Neural cell (in vitro differentiated cells): ENCODE results near the gene SPSB4. TPM values are rescaled to one million over a fixed set of nuclear protein-coding genes. Genes with fewer than 3 reads are reported as not detected.

Experiments
- H2AFZ ChIP-seq: fragments of 200-600, 300-800 bp; sonication (generic), shearing (Covaris generic); 2 replicates; pipeline ENCODE4 v1.6.0; 2014; ENCODE audit warnings: low read depth, mild to moderate bottlenecking, antibody characterized with exemption, low read length, moderate library complexity
- H3F3A ChIP-seq: fragments of 200-600 bp; shearing (Covaris generic); 2 replicates; pipeline ENCODE4 v1.6.1; 2016; ENCODE audit warnings: mild to moderate bottlenecking, moderate library complexity, mixed read lengths, antibody characterized with exemption, low read length; ENCODE audit not compliant: insufficient read depth, poor library complexity, severe bottlenecking
- H3K27ac ChIP-seq: fragments of 200-600, 300-800 bp; sonication (generic), shearing (Covaris generic); 2 replicates; pipeline ENCODE4 v1.5.1; 2014; ENCODE audit warnings: mild to moderate bottlenecking, low read length, moderate library complexity
- H3K27me3 ChIP-seq: fragments of 300-800, 200-600 bp; sonication (generic), shearing (Covaris generic); 2 replicates; pipeline ENCODE4 v1.6.0; 2014; ENCODE audit warnings: mild to moderate bottlenecking, low read depth, low read length, moderate library complexity; ENCODE audit not compliant: insufficient read depth
- H3K36me3 ChIP-seq: fragments of 300-800, 200-600 bp; sonication (generic), shearing (Covaris generic); 2 replicates; pipeline ENCODE4 v1.5.1; 2014; ENCODE audit warnings: mild to moderate bottlenecking, antibody characterized with exemption, low read length, moderate library complexity; ENCODE audit not compliant: insufficient read depth
- H3K4me2 ChIP-seq: fragments of 300-800, 200-600 bp; sonication (generic), shearing (Covaris generic); 2 replicates; pipeline ENCODE4 v1.6.0; 2014; ENCODE audit warnings: mild to moderate bottlenecking, low read length
- H3K4me3 ChIP-seq: fragments of 300-800, 200-600 bp; sonication (generic), shearing (Covaris generic); 2 replicates; pipeline ENCODE4 v1.5.1; 2014; ENCODE audit warnings: mild to moderate bottlenecking, low read length, moderate library complexity
- H3K79me2 ChIP-seq: fragments of 200-600 bp; shearing (Covaris generic); replicated peaks from 2 replicates; pipeline ENCODE4 v1.6.0; 2014; ENCODE audit warnings: mild to moderate bottlenecking, low read length, moderate library complexity; ENCODE audit not compliant: insufficient read depth
- H3K9ac ChIP-seq: fragments of 300-800, 200-600 bp; sonication (generic), shearing (Covaris generic); 2 replicates; pipeline ENCODE4 v1.6.1; 2016; ENCODE audit warnings: mild to moderate bottlenecking, low read length, mixed read lengths
- H3K9me2 ChIP-seq: fragments of 200-600 bp; shearing (Covaris generic); 2 replicates; pipeline ENCODE4 v1.6.1; 2016; ENCODE audit warnings: mild to moderate bottlenecking, low read length, mixed read lengths; ENCODE audit not compliant: insufficient read depth
- H3K9me3 ChIP-seq: fragments of 200-600, 300-800 bp; sonication (generic), shearing (Covaris generic); 2 replicates; pipeline ENCODE4 v1.6.1; 2016; ENCODE audit warnings: mild to moderate bottlenecking, mixed run types, low read length, moderate library complexity, mixed read lengths
- H4K20me1 ChIP-seq: fragments of 200-600 bp; shearing (Covaris generic); 2 replicates; pipeline ENCODE4 v1.6.1; 2016; ENCODE audit warnings: mild to moderate bottlenecking, mixed run types; ENCODE audit not compliant: insufficient read depth
- EP300 ChIP-seq: fragments of 450-650 bp; conservative IDR thresholded peaks from 2 replicates; pipeline ENCODE4 v1.6.1; 2014; ENCODE audit warnings: antibody characterized with exemption, mild to moderate bottlenecking, moderate library complexity; ENCODE audit not compliant: poor library complexity, severe bottlenecking
- EZH2 ChIP-seq: fragments of 200-600, 300-800 bp; shearing (Covaris generic), sonication (generic); IDR thresholded peaks from 2 replicates; pipeline ENCODE4 v1.6.1; 2014; ENCODE audit warnings: antibody characterized with exemption, low read length, borderline replicate concordance, mild to moderate bottlenecking; ENCODE audit not compliant: insufficient read depth, poor library complexity, severe bottlenecking
- MXI1 ChIP-seq: fragments of 450-650 bp; conservative IDR thresholded peaks from 2 replicates; pipeline ENCODE4 v1.6.1; 2014; ENCODE audit warnings: antibody characterized with exemption, mild to moderate bottlenecking; ENCODE audit not compliant: poor library complexity, severe bottlenecking
- POLR2AphosphoS5 ChIP-seq: IDR thresholded peaks from 2 replicates; pipeline ENCODE4 v1.6.1; 2012
- SMC3 ChIP-seq: fragments of 450-650 bp; conservative IDR thresholded peaks from 2 replicates; pipeline ENCODE4 v1.6.1; 2014; ENCODE audit warnings: antibody characterized with exemption, mild to moderate bottlenecking, moderate library complexity; ENCODE audit not compliant: poor library complexity
- polyA plus RNA-seq: library from polyadenylated mRNA; depleted of rRNA; stranded (reverse); fragments of >200 nt; gene quantifications from 2 replicates; pipeline ENCODE4 v1.2.3, GENCODE V29; 2014
- TF ChIP-seq, protein P1 (sequence below): IDR thresholded peaks from 2 replicates; pipeline ENCODE4 v1.6.1; 2012; ENCODE audit warnings: borderline replicate concordance
- TF ChIP-seq, protein P2 (sequence below): fragments of 450-650 bp; IDR thresholded peaks from 2 replicates; pipeline ENCODE4 v1.5.1; 2014; ENCODE audit warnings: antibody characterized with exemption, mild to moderate bottlenecking, moderate library complexity; ENCODE audit not compliant: poor library complexity, severe bottlenecking

The SPSB4 gene
- polyA plus RNA-seq, 1 donor from 2014 or later: 6.1 TPM

DNA sequence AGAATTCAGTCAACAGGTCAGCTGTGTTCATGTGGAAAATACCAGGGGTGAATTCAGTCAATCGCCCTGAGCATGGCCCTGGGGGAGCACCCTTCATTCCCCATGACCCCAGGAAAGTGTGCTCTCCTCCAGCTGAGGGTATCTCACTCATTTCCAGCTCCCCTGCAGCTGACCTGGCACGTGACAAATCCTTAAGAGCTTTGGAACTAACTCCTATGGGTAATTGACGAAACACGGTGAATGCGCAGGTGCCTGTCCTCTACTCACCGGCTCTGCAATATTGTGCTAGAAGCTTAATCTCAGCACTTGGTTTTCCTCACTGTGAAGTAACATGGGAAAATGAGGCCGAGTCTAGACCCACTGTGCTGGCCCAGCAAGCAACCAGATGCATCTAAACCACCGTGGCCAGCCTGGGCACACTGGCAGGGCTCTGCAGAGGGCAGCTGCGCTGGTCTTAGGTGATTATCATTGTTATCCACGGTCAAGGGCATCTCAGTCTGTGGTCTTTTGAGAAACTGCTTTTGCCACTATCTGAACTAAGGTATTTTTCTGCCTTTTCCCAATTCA, 63.1 kb downstream of the SPSB4 start:
- no peaks in the 10 kb centered on the region for H3K27me3 ChIP-seq
- TF ChIP-seq EP300: no peak

DNA sequence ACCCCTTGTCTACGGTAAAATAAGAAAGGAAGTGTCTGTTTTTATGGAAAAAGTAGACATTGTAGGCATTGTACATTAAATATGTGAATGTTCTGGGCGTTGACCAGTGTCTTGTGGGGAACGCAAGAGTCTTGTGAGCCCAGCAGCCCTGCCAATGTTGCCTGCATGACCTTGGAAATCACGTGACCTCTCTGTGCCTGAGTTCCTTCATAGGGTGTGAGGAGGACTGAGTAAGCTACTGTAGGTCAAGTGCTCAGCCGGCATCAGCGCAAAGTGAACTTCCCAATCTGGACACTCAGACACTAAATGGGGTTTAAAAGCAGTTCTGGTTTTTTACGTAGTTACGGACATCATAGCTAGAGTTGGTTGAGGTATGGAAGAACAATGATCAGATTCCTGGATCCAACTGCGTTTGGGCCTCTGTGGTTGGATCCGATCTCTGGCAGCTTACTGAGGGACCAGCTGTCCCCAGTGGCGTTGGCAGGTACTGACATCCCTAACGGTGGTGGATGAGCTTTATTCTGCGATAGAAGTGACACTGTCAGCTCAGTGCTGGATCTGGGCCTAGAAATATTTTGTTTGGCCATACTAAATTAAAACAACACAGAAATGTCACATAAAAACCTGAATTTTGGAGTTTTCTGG, 63.8 kb downstream of the SPSB4 start:
- H3K9ac ChIP-seq: no peak overlapping the region
- no peaks in the 10 kb centered on the region for H3K9me3 ChIP-seq
- no peaks in the 10 kb centered on the region for H4K20me1 ChIP-seq
- TF ChIP-seq, protein P1, sequence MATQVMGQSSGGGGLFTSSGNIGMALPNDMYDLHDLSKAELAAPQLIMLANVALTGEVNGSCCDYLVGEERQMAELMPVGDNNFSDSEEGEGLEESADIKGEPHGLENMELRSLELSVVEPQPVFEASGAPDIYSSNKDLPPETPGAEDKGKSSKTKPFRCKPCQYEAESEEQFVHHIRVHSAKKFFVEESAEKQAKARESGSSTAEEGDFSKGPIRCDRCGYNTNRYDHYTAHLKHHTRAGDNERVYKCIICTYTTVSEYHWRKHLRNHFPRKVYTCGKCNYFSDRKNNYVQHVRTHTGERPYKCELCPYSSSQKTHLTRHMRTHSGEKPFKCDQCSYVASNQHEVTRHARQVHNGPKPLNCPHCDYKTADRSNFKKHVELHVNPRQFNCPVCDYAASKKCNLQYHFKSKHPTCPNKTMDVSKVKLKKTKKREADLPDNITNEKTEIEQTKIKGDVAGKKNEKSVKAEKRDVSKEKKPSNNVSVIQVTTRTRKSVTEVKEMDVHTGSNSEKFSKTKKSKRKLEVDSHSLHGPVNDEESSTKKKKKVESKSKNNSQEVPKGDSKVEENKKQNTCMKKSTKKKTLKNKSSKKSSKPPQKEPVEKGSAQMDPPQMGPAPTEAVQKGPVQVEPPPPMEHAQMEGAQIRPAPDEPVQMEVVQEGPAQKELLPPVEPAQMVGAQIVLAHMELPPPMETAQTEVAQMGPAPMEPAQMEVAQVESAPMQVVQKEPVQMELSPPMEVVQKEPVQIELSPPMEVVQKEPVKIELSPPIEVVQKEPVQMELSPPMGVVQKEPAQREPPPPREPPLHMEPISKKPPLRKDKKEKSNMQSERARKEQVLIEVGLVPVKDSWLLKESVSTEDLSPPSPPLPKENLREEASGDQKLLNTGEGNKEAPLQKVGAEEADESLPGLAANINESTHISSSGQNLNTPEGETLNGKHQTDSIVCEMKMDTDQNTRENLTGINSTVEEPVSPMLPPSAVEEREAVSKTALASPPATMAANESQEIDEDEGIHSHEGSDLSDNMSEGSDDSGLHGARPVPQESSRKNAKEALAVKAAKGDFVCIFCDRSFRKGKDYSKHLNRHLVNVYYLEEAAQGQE: no peak
- TF ChIP-seq SMC3 (no peak), EZH2 (no peak), MXI1 (no peak), POLR2AphosphoS5 (no peak)
- TF ChIP-seq, protein P2, sequence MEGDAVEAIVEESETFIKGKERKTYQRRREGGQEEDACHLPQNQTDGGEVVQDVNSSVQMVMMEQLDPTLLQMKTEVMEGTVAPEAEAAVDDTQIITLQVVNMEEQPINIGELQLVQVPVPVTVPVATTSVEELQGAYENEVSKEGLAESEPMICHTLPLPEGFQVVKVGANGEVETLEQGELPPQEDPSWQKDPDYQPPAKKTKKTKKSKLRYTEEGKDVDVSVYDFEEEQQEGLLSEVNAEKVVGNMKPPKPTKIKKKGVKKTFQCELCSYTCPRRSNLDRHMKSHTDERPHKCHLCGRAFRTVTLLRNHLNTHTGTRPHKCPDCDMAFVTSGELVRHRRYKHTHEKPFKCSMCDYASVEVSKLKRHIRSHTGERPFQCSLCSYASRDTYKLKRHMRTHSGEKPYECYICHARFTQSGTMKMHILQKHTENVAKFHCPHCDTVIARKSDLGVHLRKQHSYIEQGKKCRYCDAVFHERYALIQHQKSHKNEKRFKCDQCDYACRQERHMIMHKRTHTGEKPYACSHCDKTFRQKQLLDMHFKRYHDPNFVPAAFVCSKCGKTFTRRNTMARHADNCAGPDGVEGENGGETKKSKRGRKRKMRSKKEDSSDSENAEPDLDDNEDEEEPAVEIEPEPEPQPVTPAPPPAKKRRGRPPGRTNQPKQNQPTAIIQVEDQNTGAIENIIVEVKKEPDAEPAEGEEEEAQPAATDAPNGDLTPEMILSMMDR: peak; percentile 23
- no peaks in the 10 kb centered on the region for H3K79me2 ChIP-seq
- H3F3A ChIP-seq: no peaks in the 10 kb centered on the region
- no peaks in the 10 kb centered on the region for H3K27me3 ChIP-seq
- H3K36me3 ChIP-seq: no peaks in the 10 kb centered on the region
- no peak overlapping the region for H2AFZ ChIP-seq
- no peak overlapping the region for H3K4me3 ChIP-seq
- H3K27ac ChIP-seq: no peak overlapping the region
- H3K9me2 ChIP-seq: no peaks in the 10 kb centered on the region
- no peak overlapping the region for H3K4me2 ChIP-seq

More for the DNA sequence above, 63.1 kb downstream of the SPSB4 start:
- H3K27ac ChIP-seq: no peak overlapping the region
- H3K9ac ChIP-seq: no peak overlapping the region
- H3K9me2 ChIP-seq: no peaks in the 10 kb centered on the region
- no peak overlapping the region for H2AFZ ChIP-seq
- no peaks in the 10 kb centered on the region for H3K9me3 ChIP-seq
- H4K20me1 ChIP-seq: no peaks in the 10 kb centered on the region
- no peaks in the 10 kb centered on the region for H3K36me3 ChIP-seq
- H3F3A ChIP-seq: no peaks in the 10 kb centered on the region
- H3K4me3 ChIP-seq: no peak overlapping the region
- H3K79me2 ChIP-seq: no peaks in the 10 kb centered on the region
- H3K4me2 ChIP-seq: no peak overlapping the region
